SKM-1 (cell line): Measurements from ENCODE around the gene APOC4.
"Not testable (repeated sequence)": the region's sequence is repeated elsewhere in the genome, so short reads cannot be mapped to it uniquely, and the experiment has no call there.

Source experiments
- DNase-seq: peaks from one replicate; lab custom pipeline; 2025; ENCODE audit not compliant: unreplicated experiment; lab: John Stamatoyannopoulos, UW

Gene APOC4

DNA sequence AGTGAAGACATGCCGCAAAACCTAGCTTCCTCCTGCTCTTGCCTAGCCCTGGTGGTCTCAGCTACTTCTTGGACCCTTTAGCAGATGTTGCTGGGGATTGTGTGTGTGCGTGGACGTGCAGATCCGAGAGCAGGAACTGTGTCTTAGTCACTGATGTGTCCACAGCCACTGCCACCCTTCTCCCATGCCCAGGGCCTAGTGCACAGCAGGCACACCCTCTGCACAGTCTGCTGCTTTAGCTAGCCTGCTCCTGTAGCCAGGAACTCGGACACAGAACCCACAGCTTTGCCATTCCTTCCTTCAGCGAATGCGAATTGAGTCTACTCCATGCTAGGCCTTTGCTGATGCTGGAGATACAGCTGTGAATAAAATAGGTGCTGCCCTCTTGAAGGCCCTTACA lies 15.5 kb downstream of the APOC4 start:
- no peak for DNase-seq

GRCh38 chr19:44958090-44958489 lies 16.1 kb downstream of the APOC4 start:
- no peak for DNase-seq

GRCh38 chr19:44959691-44960090 lies 17.7 kb downstream of the APOC4 start:
- DNase-seq: no peak

- no peak for DNase-seq
Observed at GRCh38 chr19:44960906-44961728, 19.1 kb downstream of the APOC4 start.

DNA sequence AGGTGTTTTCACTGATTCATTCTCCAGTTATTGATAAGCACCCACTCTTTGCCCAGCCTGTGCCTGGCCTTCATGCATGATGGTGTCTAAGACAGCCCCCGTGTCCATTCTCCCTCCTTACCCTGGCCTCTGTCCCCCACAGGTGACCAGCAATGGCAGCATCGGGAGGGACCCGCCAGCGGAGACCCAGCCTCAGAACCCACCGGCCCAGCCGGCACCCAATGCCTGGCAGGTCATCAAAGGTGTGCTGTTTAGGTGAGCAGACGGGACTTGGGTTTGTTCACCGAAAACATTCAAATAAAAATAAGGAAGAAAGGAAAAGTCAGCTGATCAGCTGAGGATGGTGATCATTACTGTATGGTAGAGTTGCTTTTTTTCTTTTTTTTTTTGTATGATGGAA lies 19.8 kb downstream of the APOC4 start:
- DNase-seq: no peak

DNA sequence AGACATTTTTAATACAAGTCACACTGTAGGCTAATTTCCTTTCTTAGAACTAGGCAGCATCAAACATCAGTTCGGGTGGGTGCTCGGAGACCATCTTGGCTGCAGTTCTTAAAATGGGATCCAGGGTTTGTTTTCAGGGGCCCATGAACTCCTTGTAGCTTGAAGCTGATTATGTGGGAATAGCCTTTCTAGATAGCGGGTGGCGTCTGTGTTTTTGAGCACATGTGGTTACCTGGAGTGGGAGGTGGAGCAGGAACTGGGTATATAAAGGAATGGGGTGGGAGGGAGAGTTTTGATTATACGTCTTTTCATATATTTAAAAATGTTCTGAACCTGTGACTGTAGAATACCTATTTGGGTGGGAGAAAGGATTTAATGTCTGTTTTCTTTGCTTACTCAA lies 26.1 kb downstream of the APOC4 start:
- no peak for DNase-seq

- DNase-seq: no peak
Observed at GRCh38 chr19:44968670-44969069, 26.6 kb downstream of the APOC4 start.

DNA sequence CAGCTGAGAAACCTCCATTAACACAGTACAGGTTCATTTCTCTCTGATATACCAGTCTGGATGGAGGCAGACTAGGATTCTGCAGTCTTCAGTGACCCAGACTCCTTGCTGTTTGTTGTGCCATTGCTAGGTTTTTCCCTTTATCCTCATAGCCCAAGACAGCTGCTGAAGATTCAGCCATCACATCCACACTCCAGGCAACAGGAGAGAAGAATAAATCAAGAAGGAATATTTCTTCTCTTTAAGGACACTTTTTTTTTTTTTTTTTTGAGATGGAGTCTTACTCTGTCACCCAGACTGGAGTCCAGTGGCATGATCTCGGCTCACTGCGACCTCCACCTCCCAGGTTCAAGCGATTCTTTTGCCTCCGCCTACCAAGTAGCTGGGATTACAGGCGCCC lies 27.4 kb downstream of the APOC4 start:
- no peak for DNase-seq

DNA sequence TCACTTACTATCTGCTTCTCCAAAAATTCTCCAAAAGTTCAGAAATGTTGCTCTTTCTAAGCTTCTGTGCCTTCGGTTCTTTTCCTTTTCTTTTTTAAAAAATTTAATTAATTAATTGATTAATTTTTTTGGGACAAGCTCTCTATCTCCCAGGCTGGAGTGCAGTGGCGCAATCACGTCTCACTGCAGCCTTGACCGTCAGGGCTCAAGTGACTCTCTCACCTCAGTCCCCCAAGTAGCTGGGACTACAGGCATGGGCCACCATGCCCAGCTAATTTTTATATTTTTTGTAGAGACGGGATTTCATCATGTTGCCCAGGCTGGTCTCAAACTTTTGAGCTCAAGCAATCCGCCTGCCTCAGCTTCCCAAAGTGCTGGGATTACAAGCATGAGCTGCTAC lies 29.4 kb downstream of the APOC4 start:
- not testable (repeated sequence) for DNase-seq

- no peak for DNase-seq
Observed at GRCh38 chr19:44972802-44973201, 30.8 kb downstream of the APOC4 start.

DNA sequence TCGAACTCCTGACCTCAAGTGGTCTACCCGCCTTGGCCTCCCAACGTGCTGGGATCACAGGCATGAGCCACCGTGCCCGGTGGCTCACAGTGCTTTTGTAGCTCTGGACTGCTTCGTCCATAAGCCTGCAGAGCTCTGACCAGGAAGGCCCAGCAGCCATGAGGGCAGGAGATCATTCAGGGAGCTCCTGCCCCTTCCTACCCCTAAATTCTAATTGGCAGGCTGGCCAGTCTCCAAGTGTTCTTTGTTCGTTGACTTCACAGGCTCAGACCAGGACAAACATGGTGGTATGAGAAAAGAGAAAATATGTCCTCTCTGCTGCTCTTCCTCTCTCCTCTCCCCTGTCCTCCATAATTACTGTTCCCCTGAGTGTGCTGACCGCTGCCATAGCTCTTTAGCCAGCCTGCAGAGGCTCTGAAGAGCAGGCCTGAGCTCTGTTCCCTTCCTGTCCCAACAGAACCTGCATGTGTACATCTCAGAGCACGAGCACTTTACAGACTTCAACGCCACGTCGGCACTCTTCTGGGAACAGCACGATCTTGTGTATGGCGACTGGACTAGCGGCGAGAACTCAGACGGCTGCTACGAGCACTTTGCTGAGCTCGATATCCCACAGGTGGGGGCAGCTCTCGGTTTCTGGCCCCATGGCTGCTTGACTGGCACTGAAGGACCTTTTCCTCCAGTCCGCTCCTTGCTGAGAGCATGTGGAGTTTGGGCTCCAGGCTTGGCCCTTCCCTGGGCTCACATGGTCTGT lies 32.1 kb downstream of the APOC4 start:
- DNase-seq: no peak

DNA sequence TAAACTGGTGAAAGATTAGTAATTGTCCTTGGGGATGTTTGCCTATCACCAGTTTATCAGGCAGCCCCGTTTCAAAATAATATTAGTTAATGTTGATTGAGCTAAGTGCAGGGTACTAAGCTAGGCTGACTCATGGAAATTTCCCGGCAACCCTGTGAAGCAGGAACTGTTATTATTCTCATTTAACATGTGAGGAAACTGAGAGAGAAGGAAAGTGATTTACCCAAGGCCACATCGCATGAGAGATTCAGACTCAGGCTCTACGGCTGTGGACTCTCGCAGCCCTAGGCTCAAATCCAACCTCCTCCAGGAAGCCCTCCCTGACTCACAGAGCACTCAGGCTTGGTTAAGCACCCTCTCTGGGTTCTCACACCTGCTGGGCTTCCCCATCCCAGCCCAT lies 32.8 kb downstream of the APOC4 start:
- no peak for DNase-seq

DNA sequence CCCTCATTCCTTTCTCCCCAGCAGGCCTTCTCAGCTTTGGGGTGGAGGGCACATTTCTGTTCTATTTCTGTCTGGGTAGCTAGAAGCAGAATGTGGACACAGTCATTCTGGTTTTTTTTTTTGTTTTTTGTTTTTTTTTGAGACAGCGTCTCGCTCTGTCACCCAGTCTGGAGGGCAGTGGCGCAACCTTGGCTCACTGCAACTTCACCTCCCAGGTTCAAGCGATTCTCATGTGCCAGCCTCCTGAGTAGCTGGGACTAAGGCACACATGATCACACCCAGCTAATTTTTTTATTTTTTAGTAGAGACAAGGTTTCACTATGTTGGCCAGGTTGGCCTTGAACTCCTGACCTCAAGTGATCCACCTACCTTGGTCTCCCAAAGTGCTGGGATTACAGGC lies 33.4 kb downstream of the APOC4 start:
- no peak for DNase-seq

- no peak for DNase-seq
Observed at GRCh38 chr19:44984005-44984404, 42.0 kb downstream of the APOC4 start.

GRCh38 chr19:44985445-44985844 lies 43.4 kb downstream of the APOC4 start:
- DNase-seq: no peak

GRCh38 chr19:44986389-44986788 lies 44.4 kb downstream of the APOC4 start:
- DNase-seq: no peak

GRCh38 chr19:44987148-44987675 lies 45.2 kb downstream of the APOC4 start:
- no peak for DNase-seq

DNA sequence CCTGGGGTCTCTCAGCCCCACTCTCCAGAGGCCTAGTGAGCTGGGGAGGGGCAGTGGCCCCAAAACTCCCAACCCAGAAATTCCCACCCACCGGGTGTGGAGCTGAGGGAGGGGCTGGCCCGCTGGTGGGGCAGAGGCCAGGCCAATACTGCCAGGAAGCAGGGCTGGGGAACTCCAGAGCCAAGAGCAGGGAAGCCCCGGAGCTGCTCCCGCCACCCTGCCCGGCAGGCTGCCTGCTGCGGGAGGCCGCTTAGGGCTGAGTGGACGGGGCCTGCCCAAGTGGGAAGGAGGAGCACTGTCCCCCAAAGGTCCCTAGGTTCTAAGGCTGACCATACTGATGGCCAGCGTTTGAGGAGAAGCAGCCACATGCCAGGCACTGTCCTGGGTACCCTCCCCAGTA lies 46.2 kb downstream of the APOC4 start:
- no peak for DNase-seq

- DNase-seq: no peak
Observed at GRCh38 chr19:44988896-44989556, 47.0 kb downstream of the APOC4 start.

DNA sequence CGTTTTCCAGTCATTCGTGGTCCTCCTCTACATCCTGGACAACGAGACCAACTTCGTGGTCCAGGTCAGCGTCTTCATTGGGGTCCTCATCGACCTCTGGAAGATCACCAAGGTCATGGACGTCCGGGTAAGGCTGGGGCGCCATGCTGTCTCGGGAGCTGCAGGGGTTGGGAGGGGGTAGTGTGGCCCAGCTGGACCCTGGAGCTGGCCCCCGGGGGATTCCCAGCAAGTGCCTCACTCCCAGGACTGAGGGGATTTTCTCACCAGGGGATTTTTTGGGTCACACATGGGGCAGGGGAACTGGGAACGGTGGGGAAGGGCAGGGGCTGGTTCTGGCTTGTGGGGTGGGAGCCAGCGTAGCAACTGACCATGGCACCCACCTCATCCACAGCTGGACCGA lies 48.4 kb downstream of the APOC4 start:
- no peak for DNase-seq

DNA sequence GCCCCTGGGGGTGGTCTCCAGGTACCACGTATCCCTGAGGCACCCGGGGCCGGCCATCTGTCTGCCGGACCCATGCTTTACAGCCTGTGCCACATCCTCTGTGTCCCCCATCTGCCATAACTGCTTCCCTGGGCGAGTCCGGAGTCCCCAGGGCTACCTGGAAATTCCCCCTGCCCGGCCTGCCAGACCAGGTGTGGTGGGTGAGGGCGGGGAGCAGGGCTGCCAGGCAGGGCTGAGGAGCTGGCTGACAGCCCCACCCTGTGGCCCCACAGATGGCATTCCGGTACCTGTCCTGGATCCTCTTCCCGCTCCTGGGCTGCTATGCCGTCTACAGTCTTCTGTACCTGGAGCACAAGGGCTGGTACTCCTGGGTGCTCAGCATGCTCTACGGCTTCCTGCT lies 48.9 kb downstream of the APOC4 start:
- no peak for DNase-seq
